ENCODE results near the gene KIAA0232.

DNA sequence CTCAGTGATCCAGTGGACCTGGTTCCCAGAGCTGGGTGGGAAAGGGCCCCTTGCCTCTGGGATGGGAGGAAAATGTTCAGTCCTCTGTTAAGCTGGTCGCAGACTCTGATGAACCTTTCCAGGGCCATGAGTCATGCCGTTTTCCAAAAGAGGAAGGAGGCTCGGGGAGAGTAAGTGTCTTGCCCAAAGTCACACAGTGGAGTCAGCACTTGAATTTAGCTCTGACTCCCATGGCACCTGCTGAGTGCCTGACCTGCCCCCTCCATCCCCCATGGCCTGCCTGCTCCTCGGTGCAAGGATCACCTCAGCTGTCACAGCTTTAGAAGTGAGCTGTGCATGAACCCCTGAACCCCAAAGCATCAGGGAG, 14.0 kb upstream of the KIAA0232 start:
- no peak for TF ChIP-seq EP300 (conservative IDR thresholded peaks at IDR 0.05; ENCODE audit: poor library complexity, severe bottlenecking)
- TF ChIP-seq REST (IDR thresholded peaks at IDR 0.05; ENCODE audit: borderline replicate concordance), result no peak
- no peak for TF ChIP-seq CTCF (IDR thresholded peaks at IDR 0.05; ENCODE audit: poor library complexity, severe bottlenecking)
- TF ChIP-seq POLR2AphosphoS5 (IDR thresholded peaks at IDR 0.05), result no peak
- no peak for TF ChIP-seq EZH2 (IDR thresholded peaks at IDR 0.05; ENCODE audit: borderline replicate concordance, insufficient read depth, low read length, poor library complexity, severe bottlenecking)
- no peak for TF ChIP-seq MXI1 (conservative IDR thresholded peaks at IDR 0.05; ENCODE audit: poor library complexity, severe bottlenecking)
- no peak for TF ChIP-seq RAD21 (conservative IDR thresholded peaks at IDR 0.05)
- TF ChIP-seq TAF1 (IDR thresholded peaks at IDR 0.05; ENCODE audit: low read depth), result no peak
- no peak for TF ChIP-seq SMC3 (conservative IDR thresholded peaks at IDR 0.05; ENCODE audit: poor library complexity)

All from neural cell (in vitro differentiated cells).